DND-41 (cell line): ENCODE measurements around the gene NME1.

Experiments used
- CTCF ChIP-seq: IDR thresholded peaks from 2 replicates; pipeline ENCODE4 v1.5.1; 2012; ENCODE audit warnings: borderline replicate concordance, low read length, moderate library complexity, mild to moderate bottlenecking; ENCODE audit not compliant: poor library complexity, severe bottlenecking; ENCODE audit errors: extremely low read depth
- EZH2 ChIP-seq: IDR thresholded peaks from 3 replicates; pipeline ENCODE4 v1.6.1; 2012; ENCODE audit warnings: borderline replicate concordance, low read depth, mild to moderate bottlenecking, moderate library complexity, low read length, inconsistent platforms; ENCODE audit not compliant: severe bottlenecking

GRCh38 chr17:51133365-51133764 lies 20.0 kb upstream of the NME1 start:
- no peak for TF ChIP-seq CTCF
- TF ChIP-seq EZH2 = no peak
